ENCODE measurements around the gene PRKCE.
"Not testable (repeated sequence)": the region's sequence is repeated elsewhere in the genome, so short reads cannot be mapped to it uniquely, and the experiment has no call there.

Gene PRKCE

GRCh38 chr2:45710468-45710867 is 59.0 kb downstream of the PRKCE start:
- H3K27ac Mint-ChIP-seq: no peak overlapping the region
- peaks cover 15% of the 10 kb centered on the region for H3K36me3 Mint-ChIP-seq (ENCODE audit: low read depth)
- no peak overlapping the region for H3K4me3 Mint-ChIP-seq
- H3K9me3 Mint-ChIP-seq: no peaks in the 10 kb centered on the region
- no peaks in the 10 kb centered on the region for H3K27me3 Mint-ChIP-seq
- ATAC-seq (no peak), DNase-seq (no peak)
- no peaks in the 10 kb centered on the region for H3K4me1 Mint-ChIP-seq

- no peak for DNase-seq
- H3K4me1 Mint-ChIP-seq: no peaks in the 10 kb centered on the region
- H3K4me3 Mint-ChIP-seq: no peak overlapping the region
- no peaks in the 10 kb centered on the region for H3K9me3 Mint-ChIP-seq
- peaks cover 15% of the 10 kb centered on the region for H3K36me3 Mint-ChIP-seq (ENCODE audit: low read depth)
- H3K27ac Mint-ChIP-seq: no peak overlapping the region
- H3K27me3 Mint-ChIP-seq: no peaks in the 10 kb centered on the region
- no peak for ATAC-seq
Measured at GRCh38 chr2:45711224-45711623, 59.7 kb downstream of the PRKCE start.

GRCh38 chr2:45712570-45712969 is 61.1 kb downstream of the PRKCE start:
- Mint-ChIP-seq H3K4me1 (no peaks in the 10 kb centered on the region), H3K4me3 (no peak overlapping the region), H3K27me3 (no peaks in the 10 kb centered on the region), H3K36me3 (ENCODE audit: low read depth) (peaks cover 10% of the 10 kb centered on the region), H3K9me3 (no peaks in the 10 kb centered on the region), H3K27ac (no peak overlapping the region)
- no peak for DNase-seq
- ATAC-seq: no peak

- Mint-ChIP-seq H3K4me1 (no peaks in the 10 kb centered on the region), H3K9me3 (no peaks in the 10 kb centered on the region), H3K36me3 (ENCODE audit: low read depth) (peaks cover 4% of the 10 kb centered on the region), H3K4me3 (no peak overlapping the region), H3K27me3 (no peaks in the 10 kb centered on the region), H3K27ac (no peak overlapping the region)
- ATAC-seq (no peak), DNase-seq (no peak)
Measured at GRCh38 chr2:45713136-45713535, 61.7 kb downstream of the PRKCE start.

GRCh38 chr2:45713591-45713990 is 62.1 kb downstream of the PRKCE start:
- no peaks in the 10 kb centered on the region for H3K36me3 Mint-ChIP-seq (ENCODE audit: low read depth)
- no peaks in the 10 kb centered on the region for H3K4me1 Mint-ChIP-seq
- no peak overlapping the region for H3K4me3 Mint-ChIP-seq
- H3K27me3 Mint-ChIP-seq: no peaks in the 10 kb centered on the region
- H3K9me3 Mint-ChIP-seq: no peaks in the 10 kb centered on the region
- no peak overlapping the region for H3K27ac Mint-ChIP-seq
- DNase-seq (no peak), ATAC-seq (no peak)

GRCh38 chr2:45714679-45715078 is 63.2 kb downstream of the PRKCE start:
- Mint-ChIP-seq H3K36me3 (ENCODE audit: low read depth) (no peaks in the 10 kb centered on the region), H3K27ac (no peak overlapping the region), H3K27me3 (no peaks in the 10 kb centered on the region), H3K9me3 (no peaks in the 10 kb centered on the region), H3K4me3 (no peak overlapping the region), H3K4me1 (no peaks in the 10 kb centered on the region)
- no peak for DNase-seq
- no peak for ATAC-seq

GRCh38 chr2:45715601-45716379 is 64.3 kb downstream of the PRKCE start:
- H3K27ac Mint-ChIP-seq: no peak overlapping the region
- DNase-seq (no peak), ATAC-seq (no peak)
- no peak overlapping the region for H3K4me3 Mint-ChIP-seq
- peaks cover 2% of the 10 kb centered on the region for H3K4me1 Mint-ChIP-seq
- no peaks in the 10 kb centered on the region for H3K36me3 Mint-ChIP-seq (ENCODE audit: low read depth)
- H3K9me3 Mint-ChIP-seq: no peaks in the 10 kb centered on the region
- no peaks in the 10 kb centered on the region for H3K27me3 Mint-ChIP-seq

- not testable (repeated sequence) for ATAC-seq; DNase-seq; H3K9me3 Mint-ChIP-seq; H3K27me3 Mint-ChIP-seq; H3K4me3 Mint-ChIP-seq; H3K27ac Mint-ChIP-seq; H3K4me1 Mint-ChIP-seq; H3K36me3 Mint-ChIP-seq (ENCODE audit: low read depth)
Measured at GRCh38 chr2:45716432-45716831, 65.0 kb downstream of the PRKCE start.

GRCh38 chr2:45716915-45717314 is 65.4 kb downstream of the PRKCE start:
- no peak for ATAC-seq
- no peak overlapping the region for H3K27ac Mint-ChIP-seq
- H3K4me1 Mint-ChIP-seq: peaks cover 2% of the 10 kb centered on the region
- no peaks in the 10 kb centered on the region for H3K36me3 Mint-ChIP-seq (ENCODE audit: low read depth)
- H3K9me3 Mint-ChIP-seq: no peaks in the 10 kb centered on the region
- H3K4me3 Mint-ChIP-seq: no peak overlapping the region
- H3K27me3 Mint-ChIP-seq: no peaks in the 10 kb centered on the region
- no peak for DNase-seq

- DNase-seq (no peak), ATAC-seq (no peak)
- Mint-ChIP-seq H3K4me3 (no peak overlapping the region), H3K36me3 (ENCODE audit: low read depth) (no peaks in the 10 kb centered on the region), H3K9me3 (no peaks in the 10 kb centered on the region), H3K27ac (no peak overlapping the region), H3K4me1 (peaks cover 25% of the 10 kb centered on the region), H3K27me3 (no peaks in the 10 kb centered on the region)
Measured at GRCh38 chr2:45720210-45720609, 68.7 kb downstream of the PRKCE start.

GRCh38 chr2:45721150-45721549 is 69.7 kb downstream of the PRKCE start:
- Mint-ChIP-seq H3K9me3 (no peaks in the 10 kb centered on the region), H3K4me3 (no peak overlapping the region), H3K36me3 (ENCODE audit: low read depth) (no peaks in the 10 kb centered on the region), H3K4me1 (peaks cover 25% of the 10 kb centered on the region), H3K27me3 (no peaks in the 10 kb centered on the region), H3K27ac (no peak overlapping the region)
- ATAC-seq: no peak
- DNase-seq: no peak

- peaks cover 25% of the 10 kb centered on the region for H3K4me1 Mint-ChIP-seq
- no peaks in the 10 kb centered on the region for H3K27me3 Mint-ChIP-seq
- ATAC-seq: no peak
- H3K36me3 Mint-ChIP-seq (ENCODE audit: low read depth): no peaks in the 10 kb centered on the region
- DNase-seq: no peak
- H3K27ac Mint-ChIP-seq: no peak overlapping the region
- no peak overlapping the region for H3K4me3 Mint-ChIP-seq
- no peaks in the 10 kb centered on the region for H3K9me3 Mint-ChIP-seq
Measured at GRCh38 chr2:45722477-45722876, 71.0 kb downstream of the PRKCE start.

- ATAC-seq: no peak
- H3K27ac Mint-ChIP-seq: no peak overlapping the region
- no peak for DNase-seq
- no peaks in the 10 kb centered on the region for H3K36me3 Mint-ChIP-seq (ENCODE audit: low read depth)
- H3K4me3 Mint-ChIP-seq: no peak overlapping the region
- H3K27me3 Mint-ChIP-seq: no peaks in the 10 kb centered on the region
- H3K4me1 Mint-ChIP-seq: peaks cover 28% of the 10 kb centered on the region
- no peaks in the 10 kb centered on the region for H3K9me3 Mint-ChIP-seq
Measured at GRCh38 chr2:45723857-45724256, 72.4 kb downstream of the PRKCE start.

- Mint-ChIP-seq H3K27me3 (no peaks in the 10 kb centered on the region), H3K4me3 (no peak overlapping the region), H3K36me3 (ENCODE audit: low read depth) (no peaks in the 10 kb centered on the region), H3K27ac (no peak overlapping the region), H3K4me1 (peaks cover 31% of the 10 kb centered on the region), H3K9me3 (no peaks in the 10 kb centered on the region)
- no peak for ATAC-seq
- DNase-seq: no peak
Measured at GRCh38 chr2:45724335-45724734, 72.9 kb downstream of the PRKCE start.

GRCh38 chr2:45725731-45726130 is 74.3 kb downstream of the PRKCE start:
- DNase-seq (no peak), ATAC-seq (no peak)
- H3K36me3 Mint-ChIP-seq (ENCODE audit: low read depth): no peaks in the 10 kb centered on the region
- H3K27ac Mint-ChIP-seq: no peak overlapping the region
- no peaks in the 10 kb centered on the region for H3K27me3 Mint-ChIP-seq
- H3K4me3 Mint-ChIP-seq: no peak overlapping the region
- H3K9me3 Mint-ChIP-seq: no peaks in the 10 kb centered on the region
- H3K4me1 Mint-ChIP-seq: peaks cover 35% of the 10 kb centered on the region

GRCh38 chr2:45726188-45726587 is 74.7 kb downstream of the PRKCE start:
- no peak overlapping the region for H3K27ac Mint-ChIP-seq
- no peaks in the 10 kb centered on the region for H3K9me3 Mint-ChIP-seq
- H3K27me3 Mint-ChIP-seq: no peaks in the 10 kb centered on the region
- no peaks in the 10 kb centered on the region for H3K36me3 Mint-ChIP-seq (ENCODE audit: low read depth)
- no peak overlapping the region for H3K4me3 Mint-ChIP-seq
- no peak for ATAC-seq
- no peak for DNase-seq
- peaks cover 39% of the 10 kb centered on the region for H3K4me1 Mint-ChIP-seq

Data from activated naive CD8-positive, alpha-beta T cell treated with anti-CD3 and anti-CD28 coated beads, Interleukin-2, amount 50 U/mL, for 24 hours (primary cell).